ENCODE data around the gene NFE2L2. TPM values are rescaled to one million over a fixed set of nuclear protein-coding genes. Genes with fewer than 3 reads are reported as not detected.
A peak's percentile ranks its signal among the peaks of the same experiment; 100 is the strongest.

Gene NFE2L2
- total RNA-seq, 3 donors from 2014 or later: 84.3 to 105 (median 99.1) TPM

DNA sequence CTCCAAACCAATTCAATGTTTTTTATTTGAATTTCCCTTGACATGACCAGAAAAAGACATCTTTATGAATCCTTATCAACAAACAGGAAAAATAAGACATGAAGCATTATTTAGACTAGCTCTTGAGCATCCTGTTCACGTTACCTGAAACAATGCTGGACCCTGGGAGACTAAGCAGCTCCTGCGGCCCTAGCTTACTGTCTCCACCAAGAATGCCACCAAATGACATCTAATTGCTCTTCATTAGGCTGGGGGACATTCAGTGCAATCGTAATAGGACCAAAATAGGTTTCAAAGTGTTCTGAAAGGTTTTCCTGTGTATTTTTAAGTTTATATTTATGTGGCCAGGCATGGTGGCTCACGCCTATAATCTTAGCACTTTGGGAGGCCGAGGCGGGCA lies 25.5 kb downstream of the NFE2L2 start:
- no peaks in the 10 kb centered on the region for H3K9me3 ChIP-seq
- intact Hi-C loops (cut with DNase I, micrococcal nuclease): no loop called here
- peaks cover 55% of the 10 kb centered on the region for H3K4me1 ChIP-seq (ENCODE audit: low read depth)
- DNase-seq (no peak), ATAC-seq (no peak)
- H3K36me3 ChIP-seq (ENCODE audit: low read depth): no peaks in the 10 kb centered on the region
- H3K4me3 ChIP-seq: no peak overlapping the region
- TF ChIP-seq, protein P1, sequence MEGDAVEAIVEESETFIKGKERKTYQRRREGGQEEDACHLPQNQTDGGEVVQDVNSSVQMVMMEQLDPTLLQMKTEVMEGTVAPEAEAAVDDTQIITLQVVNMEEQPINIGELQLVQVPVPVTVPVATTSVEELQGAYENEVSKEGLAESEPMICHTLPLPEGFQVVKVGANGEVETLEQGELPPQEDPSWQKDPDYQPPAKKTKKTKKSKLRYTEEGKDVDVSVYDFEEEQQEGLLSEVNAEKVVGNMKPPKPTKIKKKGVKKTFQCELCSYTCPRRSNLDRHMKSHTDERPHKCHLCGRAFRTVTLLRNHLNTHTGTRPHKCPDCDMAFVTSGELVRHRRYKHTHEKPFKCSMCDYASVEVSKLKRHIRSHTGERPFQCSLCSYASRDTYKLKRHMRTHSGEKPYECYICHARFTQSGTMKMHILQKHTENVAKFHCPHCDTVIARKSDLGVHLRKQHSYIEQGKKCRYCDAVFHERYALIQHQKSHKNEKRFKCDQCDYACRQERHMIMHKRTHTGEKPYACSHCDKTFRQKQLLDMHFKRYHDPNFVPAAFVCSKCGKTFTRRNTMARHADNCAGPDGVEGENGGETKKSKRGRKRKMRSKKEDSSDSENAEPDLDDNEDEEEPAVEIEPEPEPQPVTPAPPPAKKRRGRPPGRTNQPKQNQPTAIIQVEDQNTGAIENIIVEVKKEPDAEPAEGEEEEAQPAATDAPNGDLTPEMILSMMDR (IDR thresholded peaks at IDR 0.05): no peak

DNA sequence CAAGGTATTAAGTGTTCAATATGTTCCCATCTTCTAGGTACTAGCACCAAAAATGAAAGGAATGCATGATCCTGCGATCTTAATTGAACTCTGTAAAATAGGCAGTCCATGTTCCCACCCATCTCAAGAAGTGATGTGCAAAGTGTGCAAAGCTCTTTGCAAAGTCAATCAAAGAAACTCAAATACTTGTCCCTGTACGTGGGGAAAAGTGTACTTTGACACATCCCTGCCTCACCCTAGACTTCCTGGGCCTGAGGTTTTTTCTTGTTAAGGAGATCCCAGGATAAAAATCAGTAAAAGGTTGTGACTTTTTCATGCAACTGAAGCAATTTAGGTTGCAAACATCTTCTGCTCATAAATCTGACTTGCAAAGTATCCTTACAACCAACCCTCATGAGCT lies 26.6 kb downstream of the NFE2L2 start:
- Histone ChIP-seq H3K4me1 (ENCODE audit: low read depth) (peaks cover 46% of the 10 kb centered on the region), H3K4me3 (no peak overlapping the region), H3K9me3 (no peaks in the 10 kb centered on the region), H3K36me3 (ENCODE audit: low read depth) (no peaks in the 10 kb centered on the region)
- peak; percentile 15 for ATAC-seq
- intact Hi-C loops (cut with DNase I, micrococcal nuclease): no loop called here
- no peak for DNase-seq
- TF ChIP-seq, protein P1 (IDR thresholded peaks at IDR 0.05): no peak

DNA sequence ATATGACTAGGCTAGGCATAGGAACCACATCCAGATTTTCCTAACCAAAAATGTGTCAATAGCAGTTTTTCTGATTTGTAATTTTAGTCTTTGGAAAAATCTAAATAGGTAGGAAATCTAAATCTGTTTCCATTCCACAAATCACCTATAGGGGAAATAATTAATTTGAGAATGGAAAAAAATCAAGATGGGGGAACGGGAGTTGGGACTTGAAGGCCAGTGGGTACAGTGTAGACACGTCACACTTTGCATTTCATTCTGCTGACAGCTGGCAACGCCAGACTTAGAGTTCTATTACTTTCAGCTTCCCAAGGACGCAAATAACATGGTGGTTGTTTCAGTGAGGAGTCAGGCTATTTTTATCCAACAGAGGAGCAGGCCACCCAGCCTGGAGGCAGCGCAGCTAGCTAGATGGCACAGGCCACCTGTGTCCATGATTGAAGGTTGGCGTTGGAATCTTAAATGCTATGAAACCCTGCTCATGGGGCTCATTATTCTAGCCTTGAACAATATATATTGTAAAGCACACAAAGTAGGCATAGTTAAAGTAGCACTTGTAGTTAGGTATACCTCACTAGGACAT lies 28.6 kb downstream of the NFE2L2 start:
- TF ChIP-seq, protein P1 (IDR thresholded peaks at IDR 0.05): no peak
- no peak overlapping the region for H3K4me3 ChIP-seq
- no peaks in the 10 kb centered on the region for H3K9me3 ChIP-seq
- DNase-seq: no peak
- ATAC-seq: no peak
- peaks cover 26% of the 10 kb centered on the region for H3K4me1 ChIP-seq (ENCODE audit: low read depth)
- no peaks in the 10 kb centered on the region for H3K36me3 ChIP-seq (ENCODE audit: low read depth)
- intact Hi-C loops (cut with DNase I, micrococcal nuclease): no loop called here

DNA sequence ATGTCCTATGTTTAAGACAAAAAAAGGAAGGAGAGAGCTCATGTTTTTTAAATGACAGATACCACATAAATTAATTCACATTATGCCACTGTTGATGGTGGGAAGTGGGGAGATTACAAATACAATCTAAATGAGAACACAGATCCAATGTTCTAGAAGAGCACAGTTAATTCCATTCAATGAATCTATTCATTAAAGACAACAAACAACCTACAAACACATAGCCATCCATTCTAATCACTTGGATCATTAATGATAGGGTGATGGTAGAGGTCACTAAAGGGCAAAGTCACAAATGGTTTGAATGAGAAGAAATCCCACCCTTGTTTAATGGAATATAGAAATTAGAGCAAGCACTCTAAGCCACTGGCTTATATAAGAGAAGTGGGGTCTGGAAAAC lies 30.3 kb downstream of the NFE2L2 start:
- Histone ChIP-seq H3K9me3 (no peaks in the 10 kb centered on the region), H3K36me3 (ENCODE audit: low read depth) (no peaks in the 10 kb centered on the region), H3K4me3 (no peak overlapping the region), H3K4me1 (ENCODE audit: low read depth) (peaks cover 10% of the 10 kb centered on the region)
- intact Hi-C loops (cut with DNase I, micrococcal nuclease): no loop called here
- ATAC-seq (no peak), DNase-seq (no peak)
- TF ChIP-seq, protein P1 (IDR thresholded peaks at IDR 0.05): no peak

DNA sequence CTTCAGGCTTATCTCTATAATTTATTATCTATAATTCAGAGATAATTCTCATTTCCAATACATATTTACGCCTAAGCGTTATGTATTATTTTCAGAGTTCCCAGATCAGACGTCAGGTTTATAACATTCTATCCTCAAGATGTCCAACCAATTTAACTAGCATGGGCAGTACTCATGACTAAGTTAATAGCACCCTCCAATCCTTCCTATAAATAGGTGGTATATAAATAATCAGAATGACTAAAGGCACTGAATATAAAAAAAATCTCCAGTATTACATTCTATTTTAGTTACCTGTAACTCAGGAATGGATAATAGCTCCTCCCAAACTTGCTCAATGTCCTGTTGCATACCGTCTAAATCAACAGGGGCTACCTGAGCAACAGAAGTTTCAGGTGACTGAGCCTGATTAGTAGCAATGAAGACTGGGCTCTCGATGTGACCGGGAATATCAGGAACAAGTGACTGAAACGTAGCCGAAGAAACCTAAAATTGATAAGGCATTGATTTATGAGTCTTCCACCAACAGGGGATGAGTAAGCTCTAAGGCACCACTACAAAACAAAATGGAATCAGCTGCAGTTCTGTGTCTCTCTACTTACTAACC lies 32.3 kb downstream of the NFE2L2 start:
- H3K4me3 ChIP-seq: no peak overlapping the region
- intact Hi-C loops (cut with DNase I, micrococcal nuclease): no loop called here
- H3K4me1 ChIP-seq (ENCODE audit: low read depth): no peaks in the 10 kb centered on the region
- ATAC-seq (no peak), DNase-seq (no peak)
- H3K36me3 ChIP-seq (ENCODE audit: low read depth): no peaks in the 10 kb centered on the region
- H3K9me3 ChIP-seq: no peaks in the 10 kb centered on the region
- TF ChIP-seq, protein P1 (IDR thresholded peaks at IDR 0.05): no peak

Data from mucosa of descending colon (tissue), 3 donors.